GM12891 (cell line): Measurements from ENCODE around the gene CAMTA1.

Experiments used
- POLR2A ChIP-seq: IDR thresholded peaks from 2 replicates; pipeline ENCODE4 v1.6.1; 2011; ENCODE audit warnings: low read depth, low read length, control low read depth
- POLR2AphosphoS5 ChIP-seq: IDR thresholded peaks from 2 replicates; pipeline ENCODE4 v1.6.1; 2011; ENCODE audit warnings: low read depth, low read length, control low read depth
- POU2F2 ChIP-seq: IDR thresholded peaks from 2 replicates; pipeline ENCODE4 v1.6.1; 2011; ENCODE audit warnings: low read depth, mild to moderate bottlenecking, control low read depth, low read length, moderate library complexity
- TAF1 ChIP-seq: IDR thresholded peaks from 2 replicates; pipeline ENCODE4 v1.6.1; 2011; ENCODE audit warnings: low read depth, low read length, control low read depth

DNA sequence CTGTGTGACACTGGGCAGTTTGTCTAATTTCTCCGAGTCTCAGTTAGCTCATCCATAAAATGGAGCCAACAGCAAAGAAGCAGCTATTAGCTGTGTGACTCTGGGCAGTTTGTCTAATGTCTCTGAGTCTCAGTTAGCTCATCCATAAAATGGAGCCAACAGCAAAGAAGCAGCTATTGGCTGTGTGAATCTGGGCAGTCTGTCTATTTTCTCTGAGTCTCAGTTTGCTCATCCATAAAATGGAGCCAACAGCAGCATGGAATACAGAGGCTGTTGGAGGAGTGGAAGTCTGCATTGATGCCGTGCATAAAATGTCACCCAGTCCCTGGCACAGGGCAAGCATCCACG lies 688.9 kb downstream of the CAMTA1 start:
- TF ChIP-seq TAF1 (no peak), POLR2A (no peak), POLR2AphosphoS5 (no peak), POU2F2 (no peak)
